ENCODE results near the gene DMC1. TPM values are rescaled to one million over a fixed set of nuclear protein-coding genes. Genes with fewer than 3 reads are reported as not detected.
A peak's percentile ranks its signal among the peaks of the same experiment; 100 is the strongest.

DMC1 gene
- total and polyA plus RNA-seq, 2 donors (not counting 1 experiment from before 2014, with no cell fraction given), result 0.54 to 4.0 TPM

DNA sequence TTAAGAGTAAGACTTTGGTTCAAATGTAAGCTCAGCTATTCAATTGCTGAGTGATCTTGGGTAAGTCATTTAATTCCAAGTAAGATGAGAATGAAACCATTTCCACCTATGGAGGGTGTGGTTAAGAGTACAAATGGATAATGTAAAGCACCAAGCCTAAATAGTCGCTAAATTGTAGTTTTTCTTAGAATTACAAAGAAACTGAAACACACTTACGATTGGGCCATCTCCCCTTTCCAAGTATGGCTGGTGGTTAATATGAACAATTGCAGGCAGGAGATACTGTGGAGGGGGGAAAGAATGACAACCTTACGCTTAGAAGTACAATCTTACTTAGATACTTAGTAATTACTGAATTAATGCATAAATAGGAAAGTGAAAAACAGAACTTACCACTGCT is 72.1 kb downstream of the DMC1 start:
- H3K9me3 ChIP-seq (ENCODE audit: control insufficient read depth, insufficient read depth, low read depth, low read length), result no peaks in the 10 kb centered on the region
- H3K36me3 ChIP-seq (ENCODE audit: control insufficient read depth, insufficient read depth, low read length), result peaks cover 35% of the 10 kb centered on the region
- peaks cover 11% of the 10 kb centered on the region for H3K4me1 ChIP-seq (ENCODE audit: control insufficient read depth, extremely low read depth, insufficient read depth, low read length)
- H4K20me1 ChIP-seq (ENCODE audit: control insufficient read depth, extremely low read depth, insufficient read depth, low read length), result peaks cover 4% of the 10 kb centered on the region
- no peaks in the 10 kb centered on the region for H3K27me3 ChIP-seq (ENCODE audit: control insufficient read depth, insufficient read depth, low read length)
- H3K4me3 ChIP-seq (replicated peaks in 1 of 4; ENCODE audit: control extremely low read depth in 1 of 4, insufficient read depth in 1 of 4, low read depth in 3 of 4, low read length in 4 of 4), result no peak overlapping the region
- H2AFZ ChIP-seq (ENCODE audit: low read length), result no peak overlapping the region
- no peak overlapping the region for H3K9ac ChIP-seq (ENCODE audit: insufficient read depth, low read length)
- no peak overlapping the region for H3K4me2 ChIP-seq (ENCODE audit: extremely low read depth, insufficient read depth, low read length)
- no peak overlapping the region for H3K27ac ChIP-seq (ENCODE audit: insufficient read depth, low read length)
- H3K79me2 ChIP-seq (ENCODE audit: control insufficient read depth, insufficient read depth, low read length), result peaks cover 72% of the 10 kb centered on the region
- TF ChIP-seq, protein P1, sequence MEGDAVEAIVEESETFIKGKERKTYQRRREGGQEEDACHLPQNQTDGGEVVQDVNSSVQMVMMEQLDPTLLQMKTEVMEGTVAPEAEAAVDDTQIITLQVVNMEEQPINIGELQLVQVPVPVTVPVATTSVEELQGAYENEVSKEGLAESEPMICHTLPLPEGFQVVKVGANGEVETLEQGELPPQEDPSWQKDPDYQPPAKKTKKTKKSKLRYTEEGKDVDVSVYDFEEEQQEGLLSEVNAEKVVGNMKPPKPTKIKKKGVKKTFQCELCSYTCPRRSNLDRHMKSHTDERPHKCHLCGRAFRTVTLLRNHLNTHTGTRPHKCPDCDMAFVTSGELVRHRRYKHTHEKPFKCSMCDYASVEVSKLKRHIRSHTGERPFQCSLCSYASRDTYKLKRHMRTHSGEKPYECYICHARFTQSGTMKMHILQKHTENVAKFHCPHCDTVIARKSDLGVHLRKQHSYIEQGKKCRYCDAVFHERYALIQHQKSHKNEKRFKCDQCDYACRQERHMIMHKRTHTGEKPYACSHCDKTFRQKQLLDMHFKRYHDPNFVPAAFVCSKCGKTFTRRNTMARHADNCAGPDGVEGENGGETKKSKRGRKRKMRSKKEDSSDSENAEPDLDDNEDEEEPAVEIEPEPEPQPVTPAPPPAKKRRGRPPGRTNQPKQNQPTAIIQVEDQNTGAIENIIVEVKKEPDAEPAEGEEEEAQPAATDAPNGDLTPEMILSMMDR (conservative IDR thresholded peaks at IDR 0.05 in 1 of 2, IDR thresholded peaks at IDR 0.05 in 1 of 2; ENCODE audit: low read depth in 1 of 2, low read length in 2 of 2), result no peak
- TF ChIP-seq EZH2 (IDR thresholded peaks at IDR 0.05; ENCODE audit: low read length, missing control alignments), result no peak
- no peak for DNase-seq (ENCODE audit: low read depth in 2 of 2)

DNA sequence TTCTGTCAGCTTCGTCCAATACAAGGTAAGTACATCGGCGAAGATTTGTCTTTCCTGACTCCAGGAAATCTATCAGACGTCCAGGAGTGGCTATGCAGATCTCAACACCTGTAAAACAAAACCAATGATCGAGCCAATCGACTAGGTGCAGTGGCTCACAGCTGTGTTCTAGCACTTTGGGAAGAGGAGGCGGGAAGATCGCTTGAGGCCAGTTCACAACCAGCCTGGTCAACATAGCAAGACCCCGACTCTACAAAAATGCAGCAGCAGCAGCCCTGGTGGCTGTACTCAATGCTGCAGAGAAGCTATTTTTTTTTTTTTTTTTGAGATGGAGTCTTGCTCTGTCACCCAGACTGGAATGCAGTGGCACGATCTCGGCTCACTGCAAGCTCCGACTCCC is 75.0 kb downstream of the DMC1 start:
- H4K20me1 ChIP-seq (ENCODE audit: control insufficient read depth, extremely low read depth, insufficient read depth, low read length), result no peaks in the 10 kb centered on the region

DNA sequence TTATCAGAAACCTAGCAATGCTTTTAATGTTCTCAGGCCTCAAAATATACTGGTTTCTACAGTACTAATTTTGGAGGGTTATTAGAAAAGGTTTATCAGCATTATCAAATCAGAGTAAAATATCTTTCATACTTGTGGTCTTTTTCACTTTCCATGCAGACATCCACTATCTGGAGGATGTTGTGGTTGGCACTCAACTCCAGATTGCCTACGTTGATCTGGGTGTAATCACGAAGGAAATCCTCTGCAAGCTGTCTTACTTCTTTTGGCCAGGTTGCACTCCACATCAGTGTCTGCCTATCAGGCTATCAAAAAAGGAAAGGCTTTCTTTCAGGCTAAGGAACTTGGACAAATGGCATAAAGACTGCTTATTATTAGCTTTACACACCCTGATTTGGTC is 75.5 kb downstream of the DMC1 start:
- H3K27ac ChIP-seq (ENCODE audit: insufficient read depth, low read length), result no peak overlapping the region
- DNase-seq (ENCODE audit: low read depth in 2 of 2), result peak in 1 of 2 donors; percentile 90
- H3K9ac ChIP-seq (ENCODE audit: insufficient read depth, low read length), result no peak overlapping the region

More for the DNA sequence above, 75.0 kb downstream of the DMC1 start:
- Histone ChIP-seq H3K4me2 (ENCODE audit: extremely low read depth, insufficient read depth, low read length) (no peak overlapping the region), H3K79me2 (ENCODE audit: control insufficient read depth, insufficient read depth, low read length) (peaks cover 52% of the 10 kb centered on the region), H3K9ac (ENCODE audit: insufficient read depth, low read length) (no peak overlapping the region), H3K4me1 (ENCODE audit: control insufficient read depth, extremely low read depth, insufficient read depth, low read length) (peaks cover 25% of the 10 kb centered on the region), H3K27me3 (ENCODE audit: control insufficient read depth, insufficient read depth, low read length) (no peaks in the 10 kb centered on the region), H2AFZ (ENCODE audit: low read length) (no peak overlapping the region), H3K27ac (ENCODE audit: insufficient read depth, low read length) (no peak overlapping the region), H3K36me3 (ENCODE audit: control insufficient read depth, insufficient read depth, low read length) (peaks cover 38% of the 10 kb centered on the region), H3K4me3 (replicated peaks in 1 of 4; ENCODE audit: control extremely low read depth in 1 of 4, insufficient read depth in 1 of 4, low read depth in 3 of 4, low read length in 4 of 4) (no peak overlapping the region), H3K9me3 (ENCODE audit: control insufficient read depth, insufficient read depth, low read depth, low read length) (no peaks in the 10 kb centered on the region)
- DNase-seq (ENCODE audit: low read depth in 2 of 2), result no peak
- no peak for TF ChIP-seq EZH2 (IDR thresholded peaks at IDR 0.05; ENCODE audit: low read length, missing control alignments)
- TF ChIP-seq, protein P1 (conservative IDR thresholded peaks at IDR 0.05 in 1 of 2, IDR thresholded peaks at IDR 0.05 in 1 of 2; ENCODE audit: low read depth in 1 of 2, low read length in 2 of 2), result no peak

More for the DNA sequence above, 75.5 kb downstream of the DMC1 start:
- peaks cover 52% of the 10 kb centered on the region for H3K79me2 ChIP-seq (ENCODE audit: control insufficient read depth, insufficient read depth, low read length)
- H3K9me3 ChIP-seq (ENCODE audit: control insufficient read depth, insufficient read depth, low read depth, low read length), result no peaks in the 10 kb centered on the region
- no peaks in the 10 kb centered on the region for H3K27me3 ChIP-seq (ENCODE audit: control insufficient read depth, insufficient read depth, low read length)
- peaks cover 25% of the 10 kb centered on the region for H3K4me1 ChIP-seq (ENCODE audit: control insufficient read depth, extremely low read depth, insufficient read depth, low read length)
- TF ChIP-seq EZH2 (IDR thresholded peaks at IDR 0.05; ENCODE audit: low read length, missing control alignments), result no peak
- TF ChIP-seq, protein P1 (conservative IDR thresholded peaks at IDR 0.05 in 1 of 2, IDR thresholded peaks at IDR 0.05 in 1 of 2; ENCODE audit: low read depth in 1 of 2, low read length in 2 of 2), result no peak
- peaks cover 38% of the 10 kb centered on the region for H3K36me3 ChIP-seq (ENCODE audit: control insufficient read depth, insufficient read depth, low read length)
- no peak overlapping the region for H2AFZ ChIP-seq (ENCODE audit: low read length)
- H3K4me2 ChIP-seq (ENCODE audit: extremely low read depth, insufficient read depth, low read length), result no peak overlapping the region
- H4K20me1 ChIP-seq (ENCODE audit: control insufficient read depth, extremely low read depth, insufficient read depth, low read length), result no peaks in the 10 kb centered on the region
- no peak overlapping the region for H3K4me3 ChIP-seq (replicated peaks in 1 of 4; ENCODE audit: control extremely low read depth in 1 of 4, insufficient read depth in 1 of 4, low read depth in 3 of 4, low read length in 4 of 4)
